Osteocyte (in vitro differentiated cells): ENCODE data around the gene AANAT. TPM values are rescaled to one million over a fixed set of nuclear protein-coding genes. Genes with fewer than 3 reads are reported as not detected.

ENCODE experiments used
- DNase-seq: peaks from one replicate; pipeline ENCODE4 v3.0.0; 2021; ENCODE audit warnings: mixed read lengths; ENCODE audit not compliant: unreplicated experiment; ENCODE audit errors: extremely low spot score
- H3K27ac Mint-ChIP-seq: one replicate; pipeline ENCODE4 v1.8.0; 2021; ENCODE audit warnings: mild to moderate bottlenecking, mixed read lengths; ENCODE audit not compliant: unreplicated experiment
- H3K27me3 Mint-ChIP-seq: one replicate; pipeline ENCODE4 v1.8.0; 2021; ENCODE audit warnings: mixed read lengths; ENCODE audit not compliant: unreplicated experiment
- H3K36me3 Mint-ChIP-seq: one replicate; pipeline ENCODE4 v1.8.0; 2021; ENCODE audit warnings: mixed read lengths; ENCODE audit not compliant: unreplicated experiment
- H3K4me1 Mint-ChIP-seq: one replicate; pipeline ENCODE4 v1.8.0; 2021; ENCODE audit warnings: mixed read lengths; ENCODE audit not compliant: unreplicated experiment
- H3K4me3 Mint-ChIP-seq: one replicate; pipeline ENCODE4 v1.8.0; 2021; ENCODE audit warnings: mild to moderate bottlenecking, moderate library complexity, mixed read lengths; ENCODE audit not compliant: unreplicated experiment
- H3K9me3 Mint-ChIP-seq: one replicate; pipeline ENCODE4 v1.8.0; 2021; ENCODE audit warnings: mixed read lengths; ENCODE audit not compliant: unreplicated experiment
- CTCF ChIP-seq: fragments of 200-600 bp; sonication (generic); IDR thresholded peaks from 2 replicates; pipeline ENCODE4 v1.5.0; 2021; ENCODE audit warnings: antibody characterized with exemption, mild to moderate bottlenecking, moderate library complexity
- total RNA-seq: library from RNA; stranded (reverse); gene quantifications from 2 replicates; pipeline ENCODE4 v1.2.1, GENCODE V29; 2021

The AANAT gene
- total RNA-seq, 1 donor from 2014 or later = not detected

- no peak for DNase-seq
- peaks cover 29% of the 10 kb centered on the region for H3K4me1 Mint-ChIP-seq
- H3K4me3 Mint-ChIP-seq = no peak overlapping the region
- peaks cover 3% of the 10 kb centered on the region for H3K36me3 Mint-ChIP-seq
- H3K27me3 Mint-ChIP-seq = no peaks in the 10 kb centered on the region
- H3K27ac Mint-ChIP-seq = no peak overlapping the region
- TF ChIP-seq CTCF = no peak
- H3K9me3 Mint-ChIP-seq = no peaks in the 10 kb centered on the region
These were observed 22.8 kb downstream of the AANAT start for GRCh38 chr17:76490112-76490710.

GRCh38 chr17:76491271-76492122, 24.1 kb downstream of the AANAT start:
- TF ChIP-seq CTCF = no peak
- H3K4me3 Mint-ChIP-seq = no peak overlapping the region
- peaks cover 3% of the 10 kb centered on the region for H3K36me3 Mint-ChIP-seq
- H3K4me1 Mint-ChIP-seq = peaks cover 30% of the 10 kb centered on the region
- no peaks in the 10 kb centered on the region for H3K9me3 Mint-ChIP-seq
- DNase-seq = no peak
- H3K27ac Mint-ChIP-seq = peak overlapping the region; percentile 52
- H3K27me3 Mint-ChIP-seq = no peaks in the 10 kb centered on the region

- H3K36me3 Mint-ChIP-seq = peaks cover 3% of the 10 kb centered on the region
These were observed 25.0 kb downstream of the AANAT start for GRCh38 chr17:76492123-76492988.

GRCh38 chr17:76492989-76493501, 25.6 kb downstream of the AANAT start:
- Mint-ChIP-seq H3K4me3 (peak overlapping the region; percentile 54), H3K27ac (peak overlapping the region; percentile 95), H3K9me3 (no peaks in the 10 kb centered on the region), H3K36me3 (no peaks in the 10 kb centered on the region), H3K27me3 (no peaks in the 10 kb centered on the region), H3K4me1 (peaks cover 43% of the 10 kb centered on the region)
- no peak for TF ChIP-seq CTCF
- peak; percentile 91 for DNase-seq

More at GRCh38 chr17:76492123-76492988, 25.0 kb downstream of the AANAT start:
- no peaks in the 10 kb centered on the region for H3K9me3 Mint-ChIP-seq
- no peak for TF ChIP-seq CTCF
- H3K4me1 Mint-ChIP-seq = peaks cover 36% of the 10 kb centered on the region
- H3K27me3 Mint-ChIP-seq = no peaks in the 10 kb centered on the region
- H3K4me3 Mint-ChIP-seq = peak overlapping the region; percentile 54
- peak overlapping the region; percentile 95 for H3K27ac Mint-ChIP-seq
- DNase-seq = no peak
